Urinary bladder (tissue), 2 donors: ENCODE results near the gene LY9. TPM values are rescaled to one million over a fixed set of nuclear protein-coding genes. Genes with fewer than 3 reads are reported as not detected.

Source experiments
- polyA plus RNA-seq: library from polyadenylated mRNA; stranded (reverse); fragments of 200-250 nt; gene quantifications from one replicate; pipeline ENCODE4 v1.2.3, GENCODE V29; 2013
- total RNA-seq: library from RNA; depleted of rRNA; stranded (reverse); fragments of >200 nt; gene quantifications from one replicate; pipeline ENCODE4 v1.2.3, GENCODE V29; 2014
- donor health status: healthy.

The LY9 gene
- total and polyA plus RNA-seq, 2 donors, result 0.11 to 0.49 TPM

Other genes starting within 250 kb of the LY9 start
- gene CD84, start 216.7 kb upstream of the LY9 start, total RNA-seq, result 5.3 TPM
- 1.4 TPM for gene CD84, start 216.7 kb upstream of the LY9 start, polyA plus RNA-seq
- 0.21 TPM for gene SLAMF1, start 149.1 kb upstream of the LY9 start, total RNA-seq
- 0.47 TPM for gene SLAMF1, start 149.1 kb upstream of the LY9 start, polyA plus RNA-seq
- 7.0 TPM for gene CD48, start 84.4 kb upstream of the LY9 start, total RNA-seq
- 7.5 TPM for gene CD48, start 84.4 kb upstream of the LY9 start, polyA plus RNA-seq
- 1.6 TPM for gene SLAMF7, start 56.9 kb upstream of the LY9 start, total RNA-seq
- gene SLAMF7, start 56.9 kb upstream of the LY9 start, polyA plus RNA-seq, result 1.5 TPM
- gene CD244, start 66.7 kb downstream of the LY9 start, total RNA-seq, result 0.21 TPM
- gene CD244, start 66.7 kb downstream of the LY9 start, polyA plus RNA-seq, result 0.89 TPM
- 3.4 TPM for gene ITLN1, start 89.0 kb downstream of the LY9 start, total RNA-seq
- gene ITLN1, start 89.0 kb downstream of the LY9 start, polyA plus RNA-seq, result 0.56 TPM
- gene ITLN2, start 158.6 kb downstream of the LY9 start, total RNA-seq, result not detected
- gene ITLN2, start 158.6 kb downstream of the LY9 start, polyA plus RNA-seq, result 0.37 TPM
- gene F11R, start 225.0 kb downstream of the LY9 start, total RNA-seq, result 35.2 TPM
- 23.4 TPM for gene F11R, start 225.0 kb downstream of the LY9 start, polyA plus RNA-seq
- 23.1 TPM for gene TSTD1, start 242.8 kb downstream of the LY9 start, total RNA-seq
- gene TSTD1, start 242.8 kb downstream of the LY9 start, polyA plus RNA-seq, result 36.7 TPM
- gene USF1, start 249.8 kb downstream of the LY9 start, total RNA-seq, result 46.7 TPM
- 55.9 TPM for gene USF1, start 249.8 kb downstream of the LY9 start, polyA plus RNA-seq